ENCODE data around the gene SPTBN2.

The SPTBN2 gene

GRCh38 chr11:66688561-66689534 lies 40.2 kb downstream of the SPTBN2 start:
- H3K27ac ChIP-seq = peak overlapping the region; percentile 96
- ChIA-PET POLR2A (ENCODE audit: low non-redundant PET) (no interaction called here), CTCF (no interaction called here)
- no peak for DNase-seq (ENCODE audit: low spot score)
- no peak for TF ChIP-seq CTCF (conservative IDR thresholded peaks at IDR 0.05; ENCODE audit: low read depth)

GRCh38 chr11:66687831-66688281 lies 41.2 kb downstream of the SPTBN2 start:
- ChIA-PET POLR2A (ENCODE audit: low non-redundant PET) (no interaction called here), CTCF (no interaction called here)
- H3K27ac ChIP-seq = peak overlapping the region; percentile 96
- no peak for TF ChIP-seq CTCF (conservative IDR thresholded peaks at IDR 0.05; ENCODE audit: low read depth)
- no peak for DNase-seq (ENCODE audit: low spot score)

- ChIA-PET POLR2A (ENCODE audit: low non-redundant PET) (interaction anchor here (1.5 kb wide), 1 partner anchor 10 kb away, joined by 9 read pairs; the partner anchor contains the start of gene RBM4B), CTCF (interaction anchor here (0.6 to 1.0 kb wide), 3 partner anchors 58 to 278 kb away, joined by 3 to 4 read pairs (median 3); no protein-coding TSS in a partner anchor)
- TF ChIP-seq CTCF (conservative IDR thresholded peaks at IDR 0.05; ENCODE audit: low read depth) = no peak
- peak; percentile 81 for DNase-seq (ENCODE audit: low spot score)
- peak overlapping the region; percentile 96 for H3K27ac ChIP-seq
Observed at GRCh38 chr11:66686801-66687750, 41.9 kb downstream of the SPTBN2 start.

DNA sequence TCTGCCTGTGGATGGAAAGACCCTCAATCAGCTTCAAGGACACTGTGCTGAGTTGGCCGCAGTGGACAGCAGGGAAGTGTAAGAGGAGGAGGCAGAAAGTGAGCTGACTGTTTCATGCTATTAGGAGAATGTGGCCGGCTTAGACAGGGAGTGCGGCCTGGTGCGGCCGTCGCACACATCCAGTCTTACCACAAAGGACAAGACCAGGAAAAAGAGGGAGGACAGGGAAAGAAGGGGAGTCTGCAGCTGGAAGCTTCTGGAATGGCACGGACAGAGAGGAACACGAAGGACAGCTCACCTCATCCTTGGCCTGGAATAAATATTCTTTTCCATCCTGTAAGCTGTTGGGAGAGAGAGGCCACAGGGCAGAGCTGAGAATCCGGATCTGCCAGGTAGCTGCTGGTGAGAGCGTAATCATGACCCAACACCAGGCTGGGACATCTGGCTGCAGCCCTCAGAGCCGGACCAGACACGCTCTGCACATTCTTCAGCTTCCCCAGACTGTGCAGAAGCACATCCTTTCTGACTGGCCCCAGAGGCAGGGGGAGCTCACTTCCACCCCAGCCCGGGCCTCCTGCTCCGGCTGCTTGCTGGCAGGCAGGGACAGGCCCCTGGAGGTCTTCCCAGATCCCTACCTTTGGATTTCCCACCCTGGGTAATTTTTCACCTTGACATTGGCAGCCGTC lies 42.8 kb downstream of the SPTBN2 start:
- DNase-seq (ENCODE audit: low spot score) = peak; percentile 82
- ChIA-PET CTCF (interaction anchor here (0.6 to 1.0 kb wide), 5 partner anchors 9 to 323 kb away, joined by 3 to 5 read pairs (median 4); no protein-coding TSS in a partner anchor), POLR2A (ENCODE audit: low non-redundant PET) (interaction anchor here (0.5 to 1.5 kb wide), 2 partner anchors 9 to 246 kb away, joined by 3 to 9 read pairs; partner anchors contain the start of gene RBM4B)
- 0 out of 2 replicates have a peak, but pooled peaks have one; percentile 19 for TF ChIP-seq CTCF (conservative IDR thresholded peaks at IDR 0.05; ENCODE audit: low read depth)
- H3K27ac ChIP-seq = peak overlapping the region; percentile 96

DNA sequence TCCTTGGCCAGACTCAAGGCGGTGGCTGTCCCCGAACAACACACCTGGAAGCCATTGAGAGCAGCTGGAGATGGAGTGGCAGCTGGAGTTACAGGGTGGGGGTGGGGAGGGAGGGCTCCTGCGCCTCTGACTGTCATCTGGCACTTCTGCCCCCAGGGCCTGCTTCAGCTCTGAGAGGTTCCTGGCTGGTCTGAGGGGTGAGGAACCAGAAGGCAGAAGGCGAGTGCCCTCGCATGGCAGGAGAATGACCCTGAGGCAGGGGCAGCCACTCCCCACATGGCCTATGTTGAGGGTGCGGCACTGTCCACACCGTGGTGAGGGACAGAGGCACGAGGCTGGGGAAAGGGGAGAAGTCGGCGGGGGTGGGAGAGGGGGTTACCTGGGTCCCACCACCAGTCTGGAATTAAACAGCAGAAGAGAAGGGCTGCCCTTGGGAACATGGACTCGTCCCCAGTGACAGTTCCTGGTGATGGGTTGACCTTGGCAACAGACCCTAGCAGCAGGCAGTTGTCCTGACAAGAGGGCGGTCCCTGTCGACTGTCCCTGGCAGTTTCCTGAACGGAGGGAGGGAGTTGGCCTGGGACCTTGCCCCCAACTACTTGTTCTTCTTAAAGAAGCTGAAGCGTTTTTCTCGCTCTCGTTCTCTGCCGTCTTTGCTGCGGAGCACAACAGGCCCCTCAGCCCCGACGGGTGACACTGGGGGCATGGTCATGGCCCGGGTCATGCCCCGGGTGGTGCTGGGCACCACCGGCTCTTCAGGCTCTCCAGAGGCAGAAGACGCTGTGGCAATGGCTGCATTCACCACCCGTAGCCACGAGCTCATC lies 43.5 kb downstream of the SPTBN2 start:
- ChIA-PET POLR2A (ENCODE audit: low non-redundant PET) (interaction anchor here (1.5 kb wide), 1 partner anchor 8 kb away, joined by 9 read pairs; the partner anchor contains the start of gene RBM4B), CTCF (interaction anchor here (0.6 to 1.0 kb wide), 4 partner anchors 10 to 322 kb away, joined by 3 to 5 read pairs (median 4); no protein-coding TSS in a partner anchor)
- H3K27ac ChIP-seq = peak overlapping the region; percentile 96
- DNase-seq (ENCODE audit: low spot score) = no peak
- TF ChIP-seq CTCF (conservative IDR thresholded peaks at IDR 0.05; ENCODE audit: low read depth) = no peak
